OCI-LY1 (cell line): ENCODE results near the gene THNSL1.

Experiments used
- H2AFZ ChIP-seq: fragments of 200-600 bp; sonication (generic), shearing (Covaris generic); 2 replicates; pipeline ENCODE4 v1.6.0; 2014; ENCODE audit warnings: antibody characterized with exemption, mild to moderate bottlenecking, low read length
- H3F3A ChIP-seq: fragments of 200-600 bp; sonication (generic), shearing (Covaris generic); 2 replicates; pipeline ENCODE4 v1.6.0; 2014; ENCODE audit warnings: mild to moderate bottlenecking, antibody characterized with exemption, low read length, moderate library complexity; ENCODE audit not compliant: insufficient read depth
- H3K27ac ChIP-seq: fragments of 200-600 bp; sonication (generic); 2 replicates; pipeline ENCODE4 v1.5.1; 2014; ENCODE audit warnings: low read length, mixed run types, mild to moderate bottlenecking, low read depth; ENCODE audit not compliant: poor library complexity, severe bottlenecking
- H3K27me3 ChIP-seq: fragments of 200-600 bp; sonication (generic); 2 replicates; pipeline ENCODE4 v1.6.0; 2014; ENCODE audit warnings: antibody characterized with exemption, mild to moderate bottlenecking, low read length, moderate library complexity; ENCODE audit not compliant: insufficient read depth
- H3K36me3 ChIP-seq: fragments of 200-600 bp; sonication (generic); 2 replicates; pipeline ENCODE4 v1.6.1; 2014; ENCODE audit warnings: mild to moderate bottlenecking, antibody characterized with exemption, low read length, moderate library complexity, mixed read lengths; ENCODE audit not compliant: insufficient read depth
- H3K4me1 ChIP-seq: fragments of 200-600 bp; sonication (generic); 2 replicates; pipeline ENCODE4 v1.5.1; 2014; ENCODE audit warnings: mild to moderate bottlenecking, low read length, moderate library complexity; ENCODE audit not compliant: insufficient read depth, severe bottlenecking
- H3K4me2 ChIP-seq: fragments of 200-600 bp; sonication (generic), shearing (Covaris generic); 2 replicates; pipeline ENCODE4 v1.6.1; 2014; ENCODE audit warnings: low read length
- H3K4me3 ChIP-seq: fragments of 200-600 bp; sonication (generic); 2 replicates; pipeline ENCODE4 v1.5.1; 2014; ENCODE audit warnings: low read length, low read depth, mild to moderate bottlenecking, mixed read lengths; ENCODE audit not compliant: poor library complexity, severe bottlenecking
- H3K79me2 ChIP-seq: fragments of 200-600 bp; shearing (Covaris generic); 2 replicates; pipeline ENCODE4 v1.6.1; 2016; ENCODE audit warnings: mixed run types, low read length, mixed read lengths; ENCODE audit not compliant: insufficient read depth
- H3K9ac ChIP-seq: fragments of 200-600 bp; sonication (generic), shearing (Covaris generic); 2 replicates; pipeline ENCODE4 v1.6.1; 2014; ENCODE audit warnings: mild to moderate bottlenecking, low read length, mixed read lengths
- H3K9me2 ChIP-seq: fragments of 200-600 bp; sonication (generic), shearing (Covaris generic); 2 replicates; pipeline ENCODE4 v1.6.1; 2014; ENCODE audit warnings: low read depth, mild to moderate bottlenecking, low read length, mixed read lengths
- H3K9me3 ChIP-seq: fragments of 200-600 bp; shearing (Covaris generic); 2 replicates; pipeline ENCODE4 v1.6.1; 2014; ENCODE audit warnings: low read length, mixed read lengths
- H4K20me1 ChIP-seq: fragments of 200-600 bp; sonication (generic), shearing (Covaris generic); 2 replicates; pipeline ENCODE4 v1.6.0; 2016; ENCODE audit warnings: mild to moderate bottlenecking, low read length; ENCODE audit not compliant: insufficient read depth
- CTCF ChIP-seq: fragments of 200-600 bp; sonication (generic), shearing (Covaris generic); IDR thresholded peaks from 2 replicates; pipeline ENCODE4 v1.5.1; 2017; ENCODE audit warnings: mild to moderate bottlenecking, antibody characterized with exemption, low read length, moderate library complexity, mixed read lengths
- EZH2 ChIP-seq: fragments of 200-600 bp; sonication (generic), shearing (Covaris generic); IDR thresholded peaks from 2 replicates; pipeline ENCODE4 v1.8.0; 2017; ENCODE audit warnings: borderline replicate concordance, mixed run types, mild to moderate bottlenecking, antibody characterized with exemption, low read length, moderate library complexity, mixed read lengths

Gene THNSL1

GRCh38 chr10:24974976-24975375, 41.4 kb upstream of the THNSL1 start:
- Histone ChIP-seq H3K4me2 (no peak overlapping the region), H3K27ac (no peak overlapping the region), H3K27me3 (no peaks in the 10 kb centered on the region)

GRCh38 chr10:24979685-24980084, 36.7 kb upstream of the THNSL1 start:
- no peaks in the 10 kb centered on the region for H3K9me3 ChIP-seq

More at GRCh38 chr10:24974976-24975375, 41.4 kb upstream of the THNSL1 start:
- Histone ChIP-seq H3K36me3 (no peaks in the 10 kb centered on the region), H3K79me2 (no peaks in the 10 kb centered on the region), H2AFZ (no peak overlapping the region), H3K4me3 (no peak overlapping the region), H3K4me1 (no peaks in the 10 kb centered on the region), H4K20me1 (no peaks in the 10 kb centered on the region), H3K9me3 (no peaks in the 10 kb centered on the region), H3K9me2 (no peaks in the 10 kb centered on the region), H3K9ac (no peak overlapping the region), H3F3A (no peaks in the 10 kb centered on the region)
- TF ChIP-seq CTCF (no peak), EZH2 (no peak)

GRCh38 chr10:24981161-24981710, 35.2 kb upstream of the THNSL1 start:
- Histone ChIP-seq H3F3A (no peaks in the 10 kb centered on the region), H3K9me2 (no peaks in the 10 kb centered on the region), H3K4me2 (no peak overlapping the region), H3K9me3 (no peaks in the 10 kb centered on the region), H3K4me3 (no peak overlapping the region), H3K79me2 (no peaks in the 10 kb centered on the region), H3K27me3 (no peaks in the 10 kb centered on the region), H3K36me3 (no peaks in the 10 kb centered on the region), H2AFZ (no peak overlapping the region), H3K9ac (no peak overlapping the region), H3K27ac (no peak overlapping the region), H3K4me1 (no peaks in the 10 kb centered on the region), H4K20me1 (no peaks in the 10 kb centered on the region)
- TF ChIP-seq CTCF (no peak), EZH2 (no peak)

More at GRCh38 chr10:24979685-24980084, 36.7 kb upstream of the THNSL1 start:
- TF ChIP-seq CTCF (no peak), EZH2 (no peak)
- no peaks in the 10 kb centered on the region for H4K20me1 ChIP-seq
- no peak overlapping the region for H3K27ac ChIP-seq
- no peaks in the 10 kb centered on the region for H3F3A ChIP-seq
- H3K36me3 ChIP-seq, result no peaks in the 10 kb centered on the region
- H3K79me2 ChIP-seq, result no peaks in the 10 kb centered on the region
- no peak overlapping the region for H2AFZ ChIP-seq
- H3K9me2 ChIP-seq, result no peaks in the 10 kb centered on the region
- H3K4me3 ChIP-seq, result no peak overlapping the region
- no peak overlapping the region for H3K9ac ChIP-seq
- no peaks in the 10 kb centered on the region for H3K27me3 ChIP-seq
- no peaks in the 10 kb centered on the region for H3K4me1 ChIP-seq
- no peak overlapping the region for H3K4me2 ChIP-seq
